Adipocyte (in vitro differentiated cells): Measurements from ENCODE around the gene DAAM1.

ENCODE experiments used
- DNase-seq: peaks from one replicate; pipeline ENCODE4 v3.0.0-alpha.2; 2015; ENCODE audit warnings: low read depth
- H3K27me3 ChIP-seq: replicated peaks from 2 replicates; pipeline ENCODE4 v1.7.0; 2013; ENCODE audit warnings: mild to moderate bottlenecking, low read length, moderate library complexity; ENCODE audit not compliant: control insufficient read depth, insufficient read depth
- H3K36me3 ChIP-seq: 2 replicates; pipeline ENCODE4 v1.7.0; 2013; ENCODE audit warnings: low read length, mild to moderate bottlenecking, moderate library complexity; ENCODE audit not compliant: control insufficient read depth, insufficient read depth, severe bottlenecking
- H3K4me1 ChIP-seq: 2 replicates; pipeline ENCODE4 v1.7.0; 2013; ENCODE audit warnings: mild to moderate bottlenecking, low read length, moderate library complexity; ENCODE audit not compliant: control insufficient read depth, insufficient read depth
- H3K4me3 ChIP-seq: 2 replicates; pipeline ENCODE4 v1.7.0; 2013; ENCODE audit warnings: mild to moderate bottlenecking, low read length, moderate library complexity
- H3K9ac ChIP-seq: 2 replicates; pipeline ENCODE4 v1.7.0; 2013; ENCODE audit warnings: mild to moderate bottlenecking, low read length, moderate library complexity
- H3K9me3 ChIP-seq: 2 replicates; pipeline ENCODE4 v1.7.0; 2013; ENCODE audit warnings: mild to moderate bottlenecking, low read length, moderate library complexity; ENCODE audit not compliant: control insufficient read depth

Gene DAAM1

DNA sequence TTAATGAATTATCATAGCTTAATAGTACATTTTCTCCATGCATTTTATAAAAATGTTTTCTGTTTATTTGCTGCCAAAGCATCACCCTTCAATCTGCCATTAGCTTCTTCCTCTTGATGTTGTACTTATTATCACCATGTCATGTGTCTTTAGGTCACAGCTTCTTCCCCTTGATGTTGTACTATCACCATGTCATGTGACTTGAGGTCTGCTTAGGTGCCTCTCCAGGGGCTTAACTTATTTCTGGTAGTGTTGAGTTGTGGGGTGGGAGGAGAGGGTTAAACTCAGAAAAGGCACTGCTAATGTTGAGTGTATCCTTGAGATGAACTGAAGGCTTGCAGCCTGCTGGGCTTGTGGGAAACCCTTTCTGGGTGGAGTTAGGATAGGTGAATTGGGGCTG lies 87.8 kb downstream of the DAAM1 start:
- H3K36me3 ChIP-seq: no peaks in the 10 kb centered on the region
- no peak overlapping the region for H3K4me3 ChIP-seq
- H3K9ac ChIP-seq: no peak overlapping the region
- no peaks in the 10 kb centered on the region for H3K9me3 ChIP-seq
- no peaks in the 10 kb centered on the region for H3K27me3 ChIP-seq
- peaks cover 67% of the 10 kb centered on the region for H3K4me1 ChIP-seq
- DNase-seq: no peak

DNA sequence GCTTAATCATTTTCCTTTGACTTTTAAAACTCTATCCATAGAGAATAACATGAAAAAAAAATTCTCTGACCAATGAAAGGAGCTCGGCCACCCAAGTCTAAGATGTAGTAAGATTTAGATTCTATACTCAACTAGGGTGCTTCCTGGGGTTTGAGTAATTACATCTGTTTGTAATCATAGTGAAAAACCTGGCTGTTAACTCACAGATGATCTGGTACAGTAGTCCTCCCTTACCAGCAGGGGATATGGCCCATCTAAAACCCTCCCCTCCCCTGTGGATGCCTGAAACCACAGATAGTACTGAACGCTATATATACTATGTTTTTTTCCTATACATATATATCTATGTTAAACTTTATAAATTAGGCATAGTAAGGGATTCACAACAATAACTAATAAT lies 89.2 kb downstream of the DAAM1 start:
- Histone ChIP-seq H3K27me3 (no peaks in the 10 kb centered on the region), H3K4me1 (peaks cover 69% of the 10 kb centered on the region), H3K9ac (no peak overlapping the region), H3K36me3 (no peaks in the 10 kb centered on the region), H3K9me3 (no peaks in the 10 kb centered on the region), H3K4me3 (no peak overlapping the region)
- DNase-seq: no peak

DNA sequence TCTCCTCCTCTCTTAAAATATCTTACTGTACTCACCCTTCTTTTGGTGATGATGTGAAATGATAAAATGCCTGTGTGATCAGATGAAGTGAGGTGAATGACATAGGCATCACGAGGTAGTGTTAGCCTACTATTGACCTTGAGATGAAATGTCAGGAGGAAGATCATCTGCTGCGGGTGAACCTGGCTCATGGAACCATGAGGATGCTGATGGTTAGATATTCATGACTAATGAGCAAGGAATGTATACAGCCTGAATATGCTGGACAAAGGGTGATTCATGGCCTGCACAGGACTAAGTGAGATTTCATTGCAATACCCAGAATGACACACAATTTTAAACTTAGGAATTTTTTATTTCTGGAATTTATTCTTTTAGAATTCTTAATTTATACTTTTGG lies 89.6 kb downstream of the DAAM1 start:
- peak; percentile 85 for DNase-seq
- Histone ChIP-seq H3K9me3 (no peaks in the 10 kb centered on the region), H3K36me3 (no peaks in the 10 kb centered on the region)

DNA sequence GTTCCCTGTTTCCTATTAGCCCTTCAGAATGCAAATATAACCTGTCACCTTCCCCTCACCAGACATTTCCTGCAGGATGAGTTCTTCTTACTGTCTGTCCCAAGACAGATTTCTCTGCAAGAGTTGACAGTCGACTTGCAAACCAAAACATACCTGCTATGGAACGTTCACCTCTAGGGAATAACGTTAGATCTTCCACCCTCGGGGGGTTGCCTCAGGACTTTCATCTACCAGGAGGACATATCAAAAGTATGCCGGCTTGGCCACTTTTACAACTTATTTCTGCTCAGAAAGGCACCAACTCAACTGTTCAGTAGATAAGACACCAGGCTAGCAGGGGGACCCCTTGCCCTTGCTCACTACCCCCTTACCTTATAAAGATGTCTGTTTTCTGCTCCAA lies 92.5 kb downstream of the DAAM1 start:
- H3K4me3 ChIP-seq: no peak overlapping the region
- H3K36me3 ChIP-seq: no peaks in the 10 kb centered on the region
- no peaks in the 10 kb centered on the region for H3K27me3 ChIP-seq
- H3K9ac ChIP-seq: no peak overlapping the region
- no peak for DNase-seq
- peaks cover 42% of the 10 kb centered on the region for H3K4me1 ChIP-seq
- H3K9me3 ChIP-seq: peaks cover 9% of the 10 kb centered on the region

More for the DNA sequence above, 89.6 kb downstream of the DAAM1 start:
- Histone ChIP-seq H3K4me1 (peaks cover 69% of the 10 kb centered on the region), H3K27me3 (no peaks in the 10 kb centered on the region), H3K4me3 (no peak overlapping the region), H3K9ac (peak overlapping the region; percentile 54)

DNA sequence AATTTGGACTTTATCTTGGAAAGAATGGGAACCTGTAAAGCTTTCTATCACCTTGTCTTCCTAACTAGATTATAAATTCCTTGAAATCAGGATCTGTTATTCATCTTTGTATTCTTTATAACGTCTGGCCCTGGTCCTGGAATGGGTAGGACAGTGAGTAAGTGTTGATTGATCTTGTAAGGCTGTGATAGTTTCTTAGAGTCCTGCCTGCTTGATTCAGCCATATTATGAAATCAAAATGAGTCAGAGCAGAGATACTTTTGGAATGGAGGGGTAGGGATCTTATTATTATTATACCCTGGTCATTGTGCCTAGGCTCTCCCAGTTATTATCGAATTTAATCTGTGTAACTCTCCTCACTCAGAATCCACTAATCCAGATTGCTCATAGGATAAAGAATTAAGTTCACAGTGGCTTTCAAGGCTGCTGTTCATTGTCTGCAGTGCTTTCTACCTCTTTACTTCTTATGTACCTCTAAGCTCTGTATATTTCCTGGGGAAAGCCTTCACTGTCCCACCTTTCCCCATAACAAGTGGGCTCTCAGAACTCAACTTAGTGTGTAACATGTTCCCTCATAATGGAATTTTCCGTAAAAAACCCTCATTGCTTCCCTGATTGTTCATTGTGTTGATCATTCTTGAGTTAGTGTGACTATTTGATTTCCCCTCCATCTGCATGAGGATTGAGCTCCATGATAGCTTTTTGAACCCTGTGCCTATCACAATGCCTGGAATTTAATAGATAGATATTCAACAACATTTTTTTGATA lies 93.3 kb downstream of the DAAM1 start:
- Histone ChIP-seq H3K27me3 (no peaks in the 10 kb centered on the region), H3K9me3 (peaks cover 9% of the 10 kb centered on the region), H3K4me1 (peaks cover 36% of the 10 kb centered on the region), H3K4me3 (peak overlapping the region; percentile 7), H3K36me3 (no peaks in the 10 kb centered on the region), H3K9ac (no peak overlapping the region)
- peak; percentile 40 for DNase-seq

DNA sequence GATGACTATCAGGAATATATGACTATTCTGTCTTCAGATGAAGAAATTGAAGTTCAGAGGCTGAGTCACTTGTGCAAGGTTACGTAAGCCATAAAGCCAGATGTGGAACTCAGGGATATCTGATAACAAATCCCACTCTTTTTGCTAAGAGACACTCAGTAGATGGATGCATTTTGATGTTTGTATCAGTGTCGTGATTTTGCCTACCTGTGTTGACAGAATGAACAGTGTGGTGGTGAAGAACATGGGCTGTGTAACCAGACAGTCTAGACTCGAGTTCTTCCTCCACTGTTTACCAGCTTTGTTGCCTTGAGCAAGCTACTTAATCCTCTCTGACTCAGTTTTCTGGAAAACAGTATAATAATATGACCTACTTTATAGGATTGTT lies 93.9 kb downstream of the DAAM1 start:
- H3K27me3 ChIP-seq: no peaks in the 10 kb centered on the region
- H3K4me3 ChIP-seq: peak overlapping the region; percentile 7
- no peaks in the 10 kb centered on the region for H3K36me3 ChIP-seq
- H3K9me3 ChIP-seq: peaks cover 9% of the 10 kb centered on the region
- DNase-seq: peak; percentile 70
- no peak overlapping the region for H3K9ac ChIP-seq
- H3K4me1 ChIP-seq: peaks cover 36% of the 10 kb centered on the region

DNA sequence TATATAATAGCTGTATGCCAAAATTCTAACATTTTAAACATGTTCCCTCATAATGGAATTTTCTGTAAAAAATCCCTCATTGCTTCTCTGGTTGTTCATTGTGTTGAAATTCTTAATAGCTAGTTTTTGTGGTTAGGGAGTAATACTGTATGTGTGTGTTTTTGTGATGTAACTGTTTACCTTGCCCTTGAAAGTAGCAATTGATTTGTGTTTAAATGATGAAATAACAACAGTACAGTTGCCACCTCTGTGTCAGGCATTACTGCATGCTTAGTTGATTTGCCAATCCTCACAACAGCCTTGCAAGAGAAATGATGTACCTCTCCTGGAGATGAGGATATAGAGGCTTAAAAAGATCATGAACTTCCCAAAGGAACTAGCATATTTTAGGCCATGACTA lies 94.9 kb downstream of the DAAM1 start:
- no peak overlapping the region for H3K4me3 ChIP-seq
- peak; percentile 58 for DNase-seq
- no peaks in the 10 kb centered on the region for H3K27me3 ChIP-seq
- H3K9me3 ChIP-seq: peaks cover 9% of the 10 kb centered on the region
- H3K4me1 ChIP-seq: peaks cover 27% of the 10 kb centered on the region
- H3K9ac ChIP-seq: no peak overlapping the region
- H3K36me3 ChIP-seq: no peaks in the 10 kb centered on the region

DNA sequence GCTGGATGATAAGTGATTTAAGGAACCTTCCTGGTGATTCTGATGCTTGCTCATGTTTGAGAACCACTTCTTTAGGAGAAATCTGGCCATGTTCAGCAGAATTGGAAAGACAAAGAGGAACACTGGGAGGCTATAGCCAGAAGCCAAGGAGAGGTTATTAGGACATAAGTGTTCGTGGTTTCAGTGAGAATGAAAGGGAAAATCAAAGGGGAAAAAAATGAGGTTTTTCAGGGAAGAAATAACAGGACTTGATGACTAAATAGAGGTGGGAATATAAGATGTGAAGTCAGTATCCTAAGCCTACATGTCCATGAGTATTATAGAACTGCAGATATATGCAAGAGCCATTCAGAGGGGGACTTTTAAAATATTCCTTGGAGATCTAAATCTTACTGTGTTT lies 95.6 kb downstream of the DAAM1 start:
- no peaks in the 10 kb centered on the region for H3K36me3 ChIP-seq
- no peak overlapping the region for H3K9ac ChIP-seq
- peaks cover 20% of the 10 kb centered on the region for H3K4me1 ChIP-seq
- no peak overlapping the region for H3K4me3 ChIP-seq
- peaks cover 9% of the 10 kb centered on the region for H3K9me3 ChIP-seq
- no peaks in the 10 kb centered on the region for H3K27me3 ChIP-seq
- DNase-seq: no peak

DNA sequence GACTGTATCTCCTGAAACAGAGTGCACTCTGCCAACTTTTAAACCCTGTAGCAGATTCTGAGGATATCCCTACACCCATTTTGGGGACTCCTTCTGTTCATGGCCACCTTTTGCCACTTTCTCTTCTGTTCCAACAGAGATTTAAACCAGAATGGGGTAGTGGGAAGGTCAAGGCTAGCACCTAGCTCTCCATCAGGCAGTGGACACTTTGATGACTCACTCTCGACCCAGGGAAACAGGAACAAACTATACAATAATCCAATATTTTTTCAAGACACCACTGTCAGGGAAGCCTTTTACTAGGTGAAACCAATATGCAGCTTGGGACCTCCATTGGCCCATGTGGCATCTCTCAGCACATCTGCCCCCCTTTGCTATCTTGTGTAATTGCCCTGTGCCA lies 103.6 kb downstream of the DAAM1 start:
- no peak overlapping the region for H3K4me3 ChIP-seq
- DNase-seq: no peak

DNA sequence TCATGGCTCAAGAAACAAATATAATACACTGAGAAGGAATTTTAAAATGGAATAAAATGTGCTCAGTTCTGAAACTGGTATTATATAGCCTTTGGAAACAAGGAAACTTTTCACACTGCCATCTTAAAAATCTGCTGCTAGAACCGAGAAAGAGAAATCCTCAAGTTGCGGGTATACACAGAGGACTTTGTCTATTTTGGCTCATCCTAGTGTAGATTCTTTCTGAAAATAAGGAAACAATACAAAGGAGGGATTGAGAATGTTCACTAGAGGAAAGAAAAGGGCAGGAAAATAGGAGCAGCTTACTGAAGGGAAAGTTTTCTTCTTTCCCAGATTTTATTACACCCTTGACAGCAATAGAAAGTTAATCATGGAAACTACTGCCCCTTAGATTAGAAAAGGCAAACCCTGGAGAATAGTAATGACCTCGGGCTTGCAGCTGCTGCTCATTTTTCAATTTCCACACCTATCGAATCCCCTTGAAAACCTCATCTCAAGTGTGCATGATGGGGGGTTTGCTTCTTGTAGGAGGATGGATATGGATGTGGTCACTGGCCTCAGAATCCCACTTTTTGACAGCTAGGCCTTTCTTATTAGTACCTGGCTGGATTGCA lies 104.6 kb downstream of the DAAM1 start:
- Histone ChIP-seq H3K4me1 (peaks cover 27% of the 10 kb centered on the region), H3K27me3 (no peaks in the 10 kb centered on the region), H3K36me3 (peaks cover 13% of the 10 kb centered on the region), H3K9me3 (no peaks in the 10 kb centered on the region), H3K9ac (no peak overlapping the region), H3K4me3 (no peak overlapping the region)
- DNase-seq: no peak

More for the DNA sequence above, 103.6 kb downstream of the DAAM1 start:
- H3K36me3 ChIP-seq: peaks cover 13% of the 10 kb centered on the region
- H3K9ac ChIP-seq: no peak overlapping the region
- H3K4me1 ChIP-seq: peaks cover 24% of the 10 kb centered on the region
- H3K27me3 ChIP-seq: no peaks in the 10 kb centered on the region
- H3K9me3 ChIP-seq: no peaks in the 10 kb centered on the region

DNA sequence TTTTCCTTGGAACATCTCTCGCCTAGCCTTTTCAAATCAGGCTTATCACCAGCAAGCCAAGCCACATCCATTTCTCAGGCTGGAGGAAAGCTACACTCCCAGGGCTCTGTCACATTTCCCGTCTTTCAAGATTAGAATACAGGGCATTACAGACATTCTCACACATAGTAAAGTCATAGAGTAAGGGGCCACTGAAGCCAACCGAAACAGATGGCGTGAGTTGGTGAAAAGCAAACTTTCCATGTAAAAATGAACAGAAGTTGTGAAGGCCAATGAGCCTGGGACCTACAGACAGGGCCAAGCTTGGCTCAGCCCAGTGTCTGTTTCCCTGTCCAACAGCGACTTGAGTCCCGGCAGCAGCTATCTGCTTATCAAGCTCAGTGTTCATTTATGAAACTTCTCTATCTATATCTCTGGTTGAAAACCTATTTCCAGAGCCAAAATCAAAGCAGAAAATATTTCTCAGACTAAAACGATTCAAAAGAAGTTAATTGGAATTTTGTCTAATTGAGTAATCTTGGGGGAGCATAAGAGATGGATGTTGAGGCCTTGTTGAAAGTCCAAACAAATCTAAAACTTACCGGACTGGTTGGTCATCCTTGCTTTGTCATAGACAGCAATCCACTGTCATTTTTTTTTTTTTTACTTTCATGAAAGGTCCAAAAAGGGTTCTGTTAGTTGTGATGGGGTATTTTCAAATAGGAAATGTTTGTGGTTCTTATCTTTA lies 105.6 kb downstream of the DAAM1 start:
- Histone ChIP-seq H3K4me3 (no peak overlapping the region), H3K4me1 (peaks cover 27% of the 10 kb centered on the region), H3K9ac (no peak overlapping the region), H3K9me3 (no peaks in the 10 kb centered on the region), H3K36me3 (peaks cover 13% of the 10 kb centered on the region), H3K27me3 (no peaks in the 10 kb centered on the region)
- DNase-seq: no peak
